GM10847 (cell line): ENCODE measurements around the gene LRP10.
A peak's percentile ranks its signal among the peaks of the same experiment; 100 is the strongest.

Source experiments
- POLR2A ChIP-seq: IDR thresholded peaks from 2 replicates; pipeline ENCODE4 v1.6.1; 2011; ENCODE audit not compliant: insufficient read length; ENCODE audit errors: extremely low read depth

Gene LRP10, protein sequence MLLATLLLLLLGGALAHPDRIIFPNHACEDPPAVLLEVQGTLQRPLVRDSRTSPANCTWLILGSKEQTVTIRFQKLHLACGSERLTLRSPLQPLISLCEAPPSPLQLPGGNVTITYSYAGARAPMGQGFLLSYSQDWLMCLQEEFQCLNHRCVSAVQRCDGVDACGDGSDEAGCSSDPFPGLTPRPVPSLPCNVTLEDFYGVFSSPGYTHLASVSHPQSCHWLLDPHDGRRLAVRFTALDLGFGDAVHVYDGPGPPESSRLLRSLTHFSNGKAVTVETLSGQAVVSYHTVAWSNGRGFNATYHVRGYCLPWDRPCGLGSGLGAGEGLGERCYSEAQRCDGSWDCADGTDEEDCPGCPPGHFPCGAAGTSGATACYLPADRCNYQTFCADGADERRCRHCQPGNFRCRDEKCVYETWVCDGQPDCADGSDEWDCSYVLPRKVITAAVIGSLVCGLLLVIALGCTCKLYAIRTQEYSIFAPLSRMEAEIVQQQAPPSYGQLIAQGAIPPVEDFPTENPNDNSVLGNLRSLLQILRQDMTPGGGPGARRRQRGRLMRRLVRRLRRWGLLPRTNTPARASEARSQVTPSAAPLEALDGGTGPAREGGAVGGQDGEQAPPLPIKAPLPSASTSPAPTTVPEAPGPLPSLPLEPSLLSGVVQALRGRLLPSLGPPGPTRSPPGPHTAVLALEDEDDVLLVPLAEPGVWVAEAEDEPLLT

DNA sequence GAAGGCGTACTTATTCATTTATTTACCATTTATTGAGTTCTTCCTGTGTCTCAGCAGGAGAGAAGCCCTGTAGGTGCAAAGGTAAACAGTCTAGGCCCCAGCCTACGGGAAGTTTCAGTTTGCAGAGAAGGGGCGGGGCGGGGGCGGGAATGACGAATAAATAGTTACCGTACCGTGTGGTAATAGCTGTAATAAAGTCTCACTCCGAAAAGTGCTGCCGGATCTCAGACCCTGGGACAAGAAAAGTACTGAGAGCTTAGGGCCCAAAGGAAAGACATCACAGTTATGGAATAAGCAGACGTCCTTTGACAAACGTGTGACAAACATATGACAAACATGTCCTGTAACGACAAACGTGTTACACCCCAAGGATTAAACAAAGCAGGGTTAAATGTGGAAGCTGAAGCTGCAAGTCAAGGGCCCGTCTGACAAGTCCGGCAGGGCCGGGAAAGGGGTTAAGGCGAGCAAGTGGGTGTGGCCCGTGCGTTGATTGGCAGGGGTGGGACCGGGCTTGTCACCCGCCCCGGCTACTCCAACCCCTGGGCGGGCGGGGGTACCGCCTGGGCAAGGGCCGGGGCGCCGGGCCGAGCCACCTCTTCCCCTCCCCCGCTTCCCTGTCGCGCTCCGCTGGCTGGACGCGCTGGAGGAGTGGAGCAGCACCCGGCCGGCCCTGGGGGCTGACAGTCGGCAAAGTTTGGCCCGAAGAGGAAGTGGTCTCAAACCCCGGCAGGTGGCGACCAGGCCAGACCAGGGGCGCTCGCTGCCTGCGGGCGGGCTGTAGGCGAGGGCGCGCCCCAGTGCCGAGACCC lies at the start of gene LRP10:
TSS of gene LRP10 (plus strand) at position 517 of the 809 bp plus-strand sequence. CDS start 564 bp downstream, outside the sequence.
- TF ChIP-seq POLR2A = peak; percentile 73

DNA sequence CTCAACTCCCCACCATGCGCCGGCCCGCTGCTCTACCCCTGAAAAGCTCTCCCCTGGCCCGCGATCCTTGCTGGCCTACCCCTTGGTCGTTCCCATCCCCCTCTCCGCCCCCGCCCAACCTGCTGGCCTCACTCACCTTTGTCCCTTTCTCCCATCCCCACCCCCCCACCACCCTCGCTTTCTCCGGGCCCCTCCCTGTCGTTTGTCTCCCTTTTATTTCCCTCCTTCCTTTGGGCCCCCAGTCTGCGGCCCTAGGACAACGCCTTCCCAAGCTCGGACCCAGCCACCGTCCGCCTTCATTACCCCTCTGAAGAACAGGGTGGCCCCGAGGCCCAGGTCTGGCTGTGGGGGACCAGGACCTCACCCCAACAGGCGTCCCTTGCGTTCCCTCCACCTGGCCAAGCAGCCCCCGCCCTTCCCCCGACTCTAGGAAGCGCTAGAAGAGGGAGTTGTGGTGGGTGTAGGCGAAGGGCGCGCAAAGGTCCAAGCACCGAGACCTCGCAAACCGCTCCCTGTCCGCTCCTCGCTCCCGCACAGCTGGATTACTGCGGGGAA lies 49.4 kb upstream of the LRP10 start:
- TF ChIP-seq POLR2A = no peak

DNA sequence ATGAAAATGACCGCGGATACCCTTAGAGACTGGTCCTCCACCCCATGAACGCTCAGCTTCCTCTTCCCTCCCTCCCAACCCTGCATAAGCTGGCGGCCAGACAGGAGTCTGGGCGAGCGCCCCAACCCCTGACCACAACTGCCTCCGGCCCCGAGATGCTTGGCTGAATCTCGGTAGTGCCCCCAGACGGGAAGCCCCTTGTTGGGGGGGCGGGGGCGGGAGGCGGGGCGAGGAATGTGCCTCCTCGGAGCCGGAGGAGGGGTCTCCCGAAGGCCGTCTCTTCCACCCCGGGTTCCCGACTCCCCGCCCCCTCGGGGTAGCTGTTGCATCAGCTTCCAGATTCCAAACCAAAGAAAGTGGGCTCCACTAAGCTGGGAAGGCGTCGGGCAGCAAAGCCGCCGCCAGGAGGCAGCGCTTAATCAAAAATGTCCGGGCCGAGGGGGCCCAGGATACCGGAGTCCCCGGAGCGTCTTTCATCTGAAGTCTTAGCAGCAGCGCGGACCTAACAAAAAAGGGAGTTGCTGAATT lies 48.9 kb upstream of the LRP10 start:
- no peak for TF ChIP-seq POLR2A

DNA sequence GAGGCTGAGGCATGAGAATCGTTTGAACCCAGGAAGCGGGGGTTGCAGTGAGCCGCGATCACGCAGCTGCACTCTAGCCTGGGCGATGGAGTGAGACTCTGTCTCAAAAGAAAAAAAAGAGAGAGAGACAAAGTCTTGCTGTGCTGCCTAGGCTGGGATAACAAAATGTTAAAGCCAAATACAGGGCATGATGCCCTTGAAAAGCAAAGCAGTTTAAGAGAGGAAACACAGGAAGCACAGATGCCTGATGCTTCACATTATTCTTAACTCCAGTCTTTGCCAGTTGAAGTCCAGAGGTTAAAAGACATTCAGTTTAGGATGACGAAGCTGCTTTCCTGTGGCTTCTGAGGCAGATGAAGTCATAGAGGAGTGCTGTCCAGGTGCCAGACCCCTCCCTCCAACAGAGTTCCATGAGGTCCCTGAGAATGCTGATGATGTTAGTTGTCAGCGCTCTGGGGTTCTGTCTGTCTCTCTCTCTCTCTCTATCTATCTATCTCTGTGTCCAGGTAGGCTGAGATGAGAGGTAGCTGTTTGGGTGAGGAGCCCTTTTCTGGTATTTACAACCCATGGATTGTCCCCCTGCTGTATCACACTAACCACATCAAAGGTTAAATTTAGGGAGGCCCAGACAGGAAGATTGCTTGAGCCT lies 46.7 kb upstream of the LRP10 start:
- TF ChIP-seq POLR2A = no peak

DNA sequence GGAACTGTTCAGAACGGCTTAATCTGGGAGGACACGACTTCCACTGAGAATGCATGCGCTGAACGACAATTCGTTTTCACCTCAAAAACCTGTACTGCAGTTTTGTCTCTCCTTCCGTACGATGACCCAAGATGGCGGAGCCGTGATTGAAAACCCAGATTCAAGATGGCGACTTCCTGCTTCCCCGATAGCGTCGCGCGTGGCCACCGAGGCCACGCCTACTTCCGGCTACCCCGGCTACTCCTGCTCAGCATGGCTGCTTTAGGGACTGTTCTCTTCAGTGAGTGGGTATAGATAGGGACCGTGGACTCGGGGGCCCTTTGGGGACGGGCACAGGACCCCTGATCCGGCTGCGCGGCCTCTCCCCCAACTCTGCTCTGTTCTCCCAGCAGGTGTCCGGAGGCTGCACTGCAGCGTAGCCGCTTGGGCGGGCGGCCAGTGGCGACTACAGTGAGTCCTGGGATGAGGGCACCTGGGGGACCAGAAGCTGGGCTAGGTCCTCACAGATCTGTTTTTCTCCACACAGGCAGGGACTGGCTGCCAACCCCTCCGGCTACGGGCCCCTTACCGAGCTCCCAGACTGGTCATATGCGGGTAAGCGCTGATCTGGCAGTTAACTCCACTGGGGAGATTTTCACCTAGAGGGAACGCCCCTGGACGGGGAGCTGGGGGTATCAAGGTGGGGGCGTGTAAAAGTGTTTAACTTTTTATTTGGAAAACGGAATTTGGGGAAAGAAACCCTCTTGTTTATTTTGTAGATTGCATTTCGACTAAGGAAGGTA lies 41.7 kb upstream of the LRP10 start, which contains the start of gene MRPL52:
TSS of gene MRPL52 (plus strand) at position 227 of the 782 bp plus-strand sequence. CDS start at position 253, 26 bp downstream.
- TF ChIP-seq POLR2A = peak; percentile 61

DNA sequence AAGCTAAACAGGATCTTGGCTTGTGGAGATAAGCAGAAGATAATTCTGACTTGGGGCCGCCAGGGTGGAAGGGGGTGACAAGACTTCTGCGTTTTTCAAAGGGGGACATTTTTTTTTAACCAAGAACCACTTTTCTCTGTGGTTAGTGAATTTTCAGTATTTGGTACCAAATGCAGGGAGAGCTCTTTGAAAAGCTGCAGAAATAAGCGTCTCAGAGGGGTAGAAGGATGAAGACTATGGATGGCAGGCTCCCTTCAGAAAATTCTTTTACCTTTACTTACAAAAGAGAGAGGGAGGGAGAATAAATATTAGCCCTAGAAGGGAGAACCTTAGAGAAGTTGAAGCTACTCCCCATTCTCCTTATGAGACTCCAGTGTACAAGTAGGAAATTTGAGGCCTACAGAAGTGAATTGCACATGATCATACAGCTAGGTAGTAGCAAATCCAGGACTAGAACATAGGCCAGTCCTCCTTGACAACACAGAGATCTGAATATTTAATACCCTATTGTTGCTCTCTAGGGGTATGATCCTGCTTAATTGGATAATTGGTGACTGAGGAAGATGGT lies 41.0 kb upstream of the LRP10 start:
- TF ChIP-seq POLR2A = no peak

DNA sequence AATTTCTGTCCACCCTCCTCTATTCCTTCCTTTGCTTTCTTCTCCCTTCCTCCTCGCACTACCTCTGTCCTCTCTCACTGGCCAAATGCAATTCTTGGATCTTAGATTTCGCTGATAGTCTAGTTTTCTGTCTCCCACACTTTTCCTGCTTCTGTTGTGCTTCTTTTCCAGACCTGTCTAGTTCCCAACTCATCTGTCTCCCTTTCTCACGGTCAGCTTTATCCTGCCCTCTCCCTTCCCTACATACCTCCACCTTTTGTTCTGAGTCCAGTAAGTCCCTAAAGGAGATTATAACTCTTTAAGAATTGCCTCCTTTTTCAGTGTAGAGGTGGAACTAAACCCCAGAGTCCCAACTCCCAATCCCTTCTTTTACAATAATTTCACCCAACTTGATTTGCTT lies 36.0 kb upstream of the LRP10 start:
- no peak for TF ChIP-seq POLR2A

DNA sequence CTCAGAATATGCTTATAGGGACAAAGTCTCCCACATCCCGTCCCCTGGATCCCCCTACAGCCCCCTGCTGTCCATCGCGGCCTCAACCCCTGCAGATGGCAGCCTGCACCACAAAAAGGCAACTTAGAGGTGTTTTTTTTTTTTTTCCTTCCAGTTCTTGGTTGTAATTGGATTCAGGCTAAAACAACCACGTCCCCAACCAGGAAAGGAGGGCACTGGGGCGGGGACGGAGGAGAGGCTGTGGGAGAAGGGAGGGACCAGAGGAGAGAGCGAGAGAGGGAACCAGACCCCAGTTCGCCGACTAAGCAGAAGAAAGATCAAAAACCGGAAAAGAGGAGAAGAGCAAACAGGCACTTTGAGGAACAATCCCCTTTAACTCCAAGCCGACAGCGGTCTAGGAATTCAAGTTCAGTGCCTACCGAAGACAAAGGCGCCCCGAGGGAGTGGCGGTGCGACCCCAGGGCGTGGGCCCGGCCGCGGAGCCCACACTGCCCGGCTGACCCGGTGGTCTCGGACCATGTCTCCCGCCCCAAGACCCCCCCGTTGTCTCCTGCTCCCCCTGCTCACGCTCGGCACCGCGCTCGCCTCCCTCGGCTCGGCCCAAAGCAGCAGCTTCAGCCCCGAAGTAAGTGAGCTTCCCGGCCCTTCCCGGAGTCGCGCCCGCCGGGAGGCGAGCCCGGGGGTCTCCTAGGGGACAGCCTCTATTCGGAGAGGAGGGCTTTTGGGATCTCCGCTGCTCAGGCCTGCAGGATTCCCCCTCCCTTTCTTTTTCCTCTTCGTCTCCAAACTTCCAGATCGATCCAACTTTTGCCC lies 35.0 kb upstream of the LRP10 start, which contains the start of gene MMP14:
TSS of gene MMP14 (plus strand) at position 285 of the 813 bp plus-strand sequence. CDS start at position 518, 233 bp downstream.
- TF ChIP-seq POLR2A = no peak

DNA sequence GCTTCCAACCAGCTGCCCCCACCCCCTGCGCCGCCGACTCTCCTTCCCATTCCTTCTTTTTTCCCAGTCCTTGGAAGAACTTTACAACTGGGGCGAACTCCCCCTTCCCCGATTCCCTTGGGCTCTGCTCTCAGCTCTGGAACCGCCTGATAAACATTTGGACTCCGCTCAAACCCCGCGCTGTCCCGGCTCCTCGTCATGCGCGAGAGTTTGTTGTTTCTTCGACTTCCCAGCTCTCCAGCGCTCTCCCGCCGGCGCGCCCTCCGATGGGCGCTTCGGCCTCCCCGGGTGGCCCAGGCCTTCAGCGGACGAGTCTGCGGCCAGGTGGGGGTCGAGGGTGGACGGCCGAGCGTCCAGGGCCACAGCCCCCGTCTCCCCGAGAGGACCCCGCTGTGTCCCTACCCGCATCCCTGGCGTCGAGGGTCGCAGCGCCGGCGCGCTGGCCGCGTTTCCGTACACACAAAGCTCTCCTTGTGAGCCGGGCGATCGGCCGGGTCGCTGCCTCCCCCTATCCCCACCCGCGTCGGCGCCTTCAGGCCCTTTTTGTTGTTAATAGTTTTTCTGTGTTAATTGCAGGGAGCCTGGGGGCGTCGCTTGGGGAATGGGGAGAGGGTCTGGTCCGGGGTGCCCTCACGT lies 34.3 kb upstream of the LRP10 start:
- no peak for TF ChIP-seq POLR2A

DNA sequence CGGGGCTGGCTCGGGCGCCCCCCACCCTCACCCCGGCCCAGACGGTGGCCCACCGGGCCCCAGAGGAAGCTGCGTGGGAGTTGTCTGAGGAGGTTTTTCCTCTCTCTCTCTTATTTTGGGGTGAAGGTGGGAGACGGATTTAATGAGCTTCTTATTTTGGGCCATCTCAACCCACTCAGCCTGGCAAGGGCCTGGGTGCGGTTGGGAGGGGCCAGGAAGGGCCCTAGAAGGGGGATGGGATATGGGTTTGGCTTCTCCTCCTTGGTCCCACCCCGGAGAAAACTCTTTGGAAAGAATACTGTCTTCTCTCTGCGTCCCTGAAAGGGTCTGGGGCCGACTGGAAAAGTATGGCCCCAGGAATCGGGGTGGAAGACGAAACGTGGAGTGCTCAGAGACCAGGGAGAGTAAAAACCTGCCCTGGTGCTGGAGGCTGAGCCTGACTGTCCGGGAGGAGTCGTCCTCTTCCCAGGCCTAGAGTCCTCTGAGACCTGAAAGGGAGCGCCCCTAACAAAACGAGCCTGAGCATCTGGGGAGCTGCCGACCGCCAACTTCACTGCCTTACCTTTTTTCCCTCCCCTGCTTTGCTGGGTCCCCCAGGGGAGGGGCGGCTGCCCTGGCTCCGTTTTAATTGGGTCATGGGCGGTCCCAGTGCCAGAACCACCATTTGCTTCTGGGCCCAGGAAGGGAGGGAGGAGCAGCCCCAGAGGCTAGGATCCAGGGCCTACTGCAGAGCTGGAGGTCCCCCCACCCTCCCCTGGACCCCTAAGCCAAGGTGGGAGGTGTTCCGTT lies 33.6 kb upstream of the LRP10 start:
- no peak for TF ChIP-seq POLR2A

DNA sequence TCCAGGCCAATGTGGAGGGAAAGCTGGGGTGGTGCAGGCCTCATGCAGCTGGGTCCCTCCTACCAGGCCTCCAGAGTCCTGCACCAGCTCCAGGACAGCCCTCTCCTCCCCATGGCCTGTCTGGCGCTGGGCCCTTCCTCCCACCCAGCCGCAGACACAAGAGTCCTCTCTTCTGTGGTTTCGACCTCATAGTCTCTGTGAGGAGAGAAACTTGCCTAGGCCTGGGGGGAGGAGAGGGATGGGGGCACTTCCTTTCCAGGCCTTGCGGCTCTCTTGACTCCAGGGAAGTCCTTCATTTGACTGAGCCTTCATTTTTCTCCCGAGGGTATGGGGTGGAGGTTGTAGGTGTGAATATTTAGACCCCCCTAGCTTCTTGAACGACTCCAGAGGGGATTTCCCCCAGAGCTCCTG lies 32.9 kb upstream of the LRP10 start:
- no peak for TF ChIP-seq POLR2A
